ENCODE measurements around the gene TAS1R3.

The TAS1R3 gene

GRCh38 chr1:1370771-1371300, 39.8 kb downstream of the TAS1R3 start:
- ATAC-seq = no peak
- TF ChIP-seq TCF4 (CRISPR knock-in tag; IDR thresholded peaks at IDR 0.05; ENCODE audit: borderline replicate concordance) = no peak
- TF ChIP-seq BACH2 (CRISPR knock-in tag; IDR thresholded peaks at IDR 0.05; ENCODE audit: borderline replicate concordance) = no peak
- TF ChIP-seq ISL1 (CRISPR knock-in tag; IDR thresholded peaks at IDR 0.05) = no peak
- TF ChIP-seq CREB5 (CRISPR knock-in tag; IDR thresholded peaks at IDR 0.05; ENCODE audit: low read depth) = no peak
- no peak for TF ChIP-seq OSR1 (CRISPR knock-in tag; IDR thresholded peaks at IDR 0.05)
- no peak for TF ChIP-seq ESRRG (CRISPR knock-in tag; IDR thresholded peaks at IDR 0.05)
- no peak for TF ChIP-seq CSRNP3 (CRISPR knock-in tag; IDR thresholded peaks at IDR 0.05)
- TF ChIP-seq GLIS3 (CRISPR knock-in tag; IDR thresholded peaks at IDR 0.05) = no peak
- TF ChIP-seq CSDC2 (CRISPR knock-in tag; IDR thresholded peaks at IDR 0.05) = no peak
- no peak for TF ChIP-seq SNAI2 (CRISPR knock-in tag; IDR thresholded peaks at IDR 0.05)
- no peak for TF ChIP-seq POU6F1 (CRISPR knock-in tag; IDR thresholded peaks at IDR 0.05; ENCODE audit: borderline replicate concordance, low read depth)
- TF ChIP-seq TSHZ2 (CRISPR knock-in tag; IDR thresholded peaks at IDR 0.05) = no peak
- TF ChIP-seq ZNF565 (CRISPR knock-in tag; conservative IDR thresholded peaks at IDR 0.05; ENCODE audit: low read depth) = no peak
- TF ChIP-seq ZNF8 (CRISPR knock-in tag; IDR thresholded peaks at IDR 0.05) = no peak
- no peak for TF ChIP-seq ZC3H10 (CRISPR knock-in tag; IDR thresholded peaks at IDR 0.05)
- TF ChIP-seq ARNTL (CRISPR knock-in tag; IDR thresholded peaks at IDR 0.05; ENCODE audit: borderline replicate concordance, low read depth) = no peak
- TF ChIP-seq PPARA (CRISPR knock-in tag; IDR thresholded peaks at IDR 0.05; ENCODE audit: borderline replicate concordance) = no peak

- no peak for ATAC-seq
- TF ChIP-seq TCF4 (CRISPR knock-in tag; IDR thresholded peaks at IDR 0.05; ENCODE audit: borderline replicate concordance) = no peak
- TF ChIP-seq ZFP30 (CRISPR knock-in tag; IDR thresholded peaks at IDR 0.05) = no peak
- TF ChIP-seq CREB5 (CRISPR knock-in tag; IDR thresholded peaks at IDR 0.05; ENCODE audit: low read depth) = no peak
- TF ChIP-seq ESRRG (CRISPR knock-in tag; IDR thresholded peaks at IDR 0.05) = no peak
- no peak for TF ChIP-seq CSDC2 (CRISPR knock-in tag; IDR thresholded peaks at IDR 0.05)
- TF ChIP-seq PPARA (CRISPR knock-in tag; IDR thresholded peaks at IDR 0.05; ENCODE audit: borderline replicate concordance) = no peak
- no peak for TF ChIP-seq PATZ1 (CRISPR knock-in tag; IDR thresholded peaks at IDR 0.05; ENCODE audit: borderline replicate concordance)
- TF ChIP-seq TSHZ2 (CRISPR knock-in tag; IDR thresholded peaks at IDR 0.05) = no peak
- TF ChIP-seq BACH2 (CRISPR knock-in tag; IDR thresholded peaks at IDR 0.05; ENCODE audit: borderline replicate concordance) = no peak
- no peak for TF ChIP-seq RARB (CRISPR knock-in tag; IDR thresholded peaks at IDR 0.05)
- TF ChIP-seq POU6F1 (CRISPR knock-in tag; IDR thresholded peaks at IDR 0.05; ENCODE audit: borderline replicate concordance, low read depth) = no peak
- no peak for TF ChIP-seq ZNF70 (CRISPR knock-in tag; IDR thresholded peaks at IDR 0.05)
- TF ChIP-seq SNAI2 (CRISPR knock-in tag; IDR thresholded peaks at IDR 0.05) = no peak
- no peak for TF ChIP-seq CSRNP3 (CRISPR knock-in tag; IDR thresholded peaks at IDR 0.05)
Observed at GRCh38 chr1:1371364-1371745, 40.3 kb downstream of the TAS1R3 start.
